Keratinocyte (primary cell): Measurements from ENCODE around the gene TIAM1. TPM values are rescaled to one million over a fixed set of nuclear protein-coding genes. Genes with fewer than 3 reads are reported as not detected.

Experiments
- DNase-seq: peaks from one replicate; pipeline ENCODE4 v3.0.0-alpha.2; 2011; ENCODE audit warnings: low read depth, missing footprints, low spot score
- FAIRE-seq: peaks from 2 replicates; lab custom pipeline; 2011; peaks lifted over from hg19 to GRCh38; lab: Jason Lieb, UNC
- H2AFZ ChIP-seq: 2 replicates; pipeline ENCODE4 v1.6.0; 2012; ENCODE audit warnings: low read length, control low read depth, inconsistent platforms; ENCODE audit not compliant: control insufficient read depth
- H3K27ac ChIP-seq: 2 replicates; pipeline ENCODE4 v1.5.1; 2011; ENCODE audit warnings: low read length; ENCODE audit not compliant: control insufficient read depth, insufficient read depth
- H3K27me3 ChIP-seq: 3 replicates; pipeline ENCODE4 v1.6.0; 2011; ENCODE audit warnings: low read length; ENCODE audit not compliant: control insufficient read depth, insufficient read depth; ENCODE audit errors: extremely low read depth
- H3K36me3 ChIP-seq, 2 experiments: 2 replicates in 1 of 2; 3 replicates in 1 of 2; pipeline ENCODE4 v1.5.1; 2011; ENCODE audit warnings: low read length in 2 of 2, mild to moderate bottlenecking in 1 of 2; ENCODE audit not compliant: control insufficient read depth in 2 of 2, insufficient read depth in 2 of 2; ENCODE audit errors: extremely low read depth in 1 of 2
- H3K4me1 ChIP-seq: 3 replicates; pipeline ENCODE4 v1.5.1; 2011; ENCODE audit warnings: low read length; ENCODE audit not compliant: control insufficient read depth, insufficient read depth; ENCODE audit errors: extremely low read depth
- H3K4me2 ChIP-seq: 3 replicates; pipeline ENCODE4 v1.6.0; 2011; ENCODE audit warnings: low read depth, low read length; ENCODE audit not compliant: control insufficient read depth, insufficient read depth; ENCODE audit errors: extremely low read depth
- H3K4me3 ChIP-seq, 3 experiments: fragments of 200-600 bp in 1 of 3; sonication (generic) in 1 of 3; 2 replicates in 2 of 3; 3 replicates in 1 of 3; pipeline ENCODE4 v1.5.1; 2011 to 2016; ENCODE audit warnings: low read length in 3 of 3, mild to moderate bottlenecking in 3 of 3, control low read depth in 2 of 3, inconsistent platforms in 1 of 3, low read depth in 1 of 3, mixed read lengths in 1 of 3, mixed run types in 1 of 3, moderate library complexity in 1 of 3; ENCODE audit not compliant: control insufficient read depth in 2 of 3, insufficient read depth in 2 of 3; ENCODE audit errors: extremely low read depth in 1 of 3
- H3K79me2 ChIP-seq: 2 replicates; pipeline ENCODE4 v1.6.0; 2012; ENCODE audit warnings: low read length; ENCODE audit not compliant: control insufficient read depth, insufficient read depth
- H3K9ac ChIP-seq: 3 replicates; pipeline ENCODE4 v1.6.0; 2011; ENCODE audit warnings: low read length; ENCODE audit not compliant: control insufficient read depth, insufficient read depth; ENCODE audit errors: extremely low read depth
- H3K9me1 ChIP-seq: 3 replicates; pipeline ENCODE4 v1.6.0; 2011; ENCODE audit warnings: low read length; ENCODE audit not compliant: control insufficient read depth, insufficient read depth; ENCODE audit errors: extremely low read depth
- H3K9me3 ChIP-seq: 2 replicates; pipeline ENCODE4 v1.5.1; 2012; ENCODE audit warnings: low read depth, low read length; ENCODE audit not compliant: control insufficient read depth
- H4K20me1 ChIP-seq: 3 replicates; pipeline ENCODE4 v1.6.0; 2011; ENCODE audit warnings: low read length; ENCODE audit not compliant: control insufficient read depth, insufficient read depth; ENCODE audit errors: extremely low read depth
- CTCF ChIP-seq, 3 experiments: IDR thresholded peaks in 1 of 3; conservative IDR thresholded peaks in 1 of 3; optimal IDR thresholded peaks in 1 of 3; 2 replicates in 2 of 3; 3 replicates in 1 of 3; pipeline versions ENCODE3 to v1.5.1; 2011; ENCODE audit warnings: low read length in 3 of 3, mild to moderate bottlenecking in 3 of 3, moderate library complexity in 2 of 3, control low read depth in 1 of 3, inconsistent platforms in 1 of 3; ENCODE audit not compliant: insufficient read depth in 2 of 3; ENCODE audit errors: extremely low read depth in 1 of 3
- EZH2 ChIP-seq: IDR thresholded peaks from one replicate; pipeline ENCODE4 v1.6.1; 2012; ENCODE audit warnings: inconsistent platforms, mild to moderate bottlenecking, low read length, moderate library complexity
- dilution Hi-C: fragments of 300-500 bp; cut with MboI; formaldehyde crosslinking; loops from one replicate; pipeline ENCODE4 v1.7.0; 2020; ENCODE audit warnings: low sequenced_read_pairs; ENCODE audit not compliant: extremely low pct_ligation_motif_present
- polyA plus RNA-seq, 5 experiments: library from polyadenylated mRNA; depleted of rRNA in 3 of 5; stranded (reverse) in 3 of 5; stranded (forward) in 1 of 5; unstranded in 1 of 5; fragments of >200 nt; gene quantifications; 1 replicate in 1 of 5; 2 replicates in 3 of 5; 3 replicates in 1 of 5; pipeline versions ENCODE4 v1.2.1 to v1.2.3, GENCODE V29; 2011 to 2012; ENCODE audit warnings: missing spikeins in 2 of 5, low read depth in 1 of 5, low replicate concordance in 1 of 5

TIAM1 gene
- polyA plus RNA-seq, 1 donor (not counting 4 experiments of a cell fraction or from before 2014, with no cell fraction given), result 8.3 TPM

DNA sequence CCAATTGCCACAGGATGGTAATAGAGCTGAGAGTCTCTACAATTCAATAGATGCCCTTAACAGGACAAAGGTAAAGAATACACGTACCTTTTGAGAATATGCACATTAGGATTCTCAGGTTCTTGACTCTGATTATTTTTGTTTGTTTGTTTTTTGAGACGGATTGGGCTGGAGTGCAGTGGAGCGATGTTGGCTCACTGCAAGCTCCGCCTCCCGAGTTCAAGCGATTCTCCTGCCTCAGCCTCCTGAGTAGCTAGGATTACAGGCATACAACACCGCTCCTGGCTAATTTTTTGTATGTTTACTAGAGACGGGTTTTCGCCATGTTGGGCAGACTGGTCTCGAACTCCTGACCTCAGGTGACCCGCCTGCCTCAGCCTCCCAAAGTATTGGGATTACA lies 48.4 kb downstream of the TIAM1 start:
- H3K9me3 ChIP-seq, result no peaks in the 10 kb centered on the region
- H3K4me2 ChIP-seq, result no peak overlapping the region
- DNase-seq, result no peak
- H3K4me3 ChIP-seq, result no peak overlapping the region
- H2AFZ ChIP-seq, result no peak overlapping the region
- no peaks in the 10 kb centered on the region for H3K79me2 ChIP-seq
- TF ChIP-seq EZH2 (no peak), CTCF (optimal IDR thresholded peaks at IDR 0.05 in 1 of 3, IDR thresholded peaks at IDR 0.05 in 1 of 3, conservative IDR thresholded peaks at IDR 0.05 in 1 of 3; ENCODE audit: extremely low read depth in 1 of 3, insufficient read depth in 2 of 3, low read length in 3 of 3) (no peak)
- no peak for FAIRE-seq
- no peaks in the 10 kb centered on the region for H4K20me1 ChIP-seq
- no peaks in the 10 kb centered on the region for H3K36me3 ChIP-seq
- H3K9me1 ChIP-seq, result no peaks in the 10 kb centered on the region
- dilution Hi-C loops, result no loop called here
- H3K4me1 ChIP-seq, result peaks cover 35% of the 10 kb centered on the region
- H3K27me3 ChIP-seq, result no peaks in the 10 kb centered on the region
- H3K27ac ChIP-seq, result no peak overlapping the region
- H3K9ac ChIP-seq, result no peak overlapping the region

GRCh38 chr21:31294691-31295090 lies 49.4 kb downstream of the TIAM1 start:
- no peaks in the 10 kb centered on the region for H4K20me1 ChIP-seq
- dilution Hi-C loops, result no loop called here
- H3K27ac ChIP-seq, result peak overlapping the region; percentile 74
- H3K4me1 ChIP-seq, result peaks cover 31% of the 10 kb centered on the region
- no peak overlapping the region for H3K4me2 ChIP-seq
- H3K36me3 ChIP-seq, result no peaks in the 10 kb centered on the region
- H3K27me3 ChIP-seq, result no peaks in the 10 kb centered on the region
- no peaks in the 10 kb centered on the region for H3K9me1 ChIP-seq
- no peak for TF ChIP-seq EZH2
- TF ChIP-seq CTCF (optimal IDR thresholded peaks at IDR 0.05 in 1 of 3, IDR thresholded peaks at IDR 0.05 in 1 of 3, conservative IDR thresholded peaks at IDR 0.05 in 1 of 3; ENCODE audit: extremely low read depth in 1 of 3, insufficient read depth in 2 of 3, low read length in 3 of 3), result no peak
- H3K4me3 ChIP-seq, result no peak overlapping the region
- no peak overlapping the region for H2AFZ ChIP-seq
- FAIRE-seq, result no peak
- no peaks in the 10 kb centered on the region for H3K9me3 ChIP-seq
- H3K79me2 ChIP-seq, result no peaks in the 10 kb centered on the region
- no peak overlapping the region for H3K9ac ChIP-seq
- no peak for DNase-seq
